K562 treated with DMSO at 1 percent for 48 hours (cell line): ENCODE measurements around the gene PHTF2. TPM values are rescaled to one million over a fixed set of nuclear protein-coding genes. Genes with fewer than 3 reads are reported as not detected.

Source experiments
- total RNA-seq: library from RNA; unstranded; fragments of 300-600 nt; gene quantifications from 2 replicates; pipeline ENCODE4 v1.2.3, GENCODE V29; 2022; ENCODE audit warnings: low replicate concordance; ENCODE audit errors: extremely low read depth

Gene PHTF2
- total RNA-seq, result not detected in 2 replicates

GRCh38 chr7:77798394-77799077, at the start of gene PHTF2, which contains the start of gene TMEM60:
PHTF2 (plus strand) TSS chr7:77798773.
TMEM60 (minus strand) TSS chr7:77798434; CDS start chr7:77794373, 4,061 bp downstream.

Other genes starting within 250 kb of the PHTF2 start
- not detected in 2 replicates for gene RSBN1L, start 102.3 kb upstream of the PHTF2 start, total RNA-seq
- gene TMEM60, start 339 bp upstream of the PHTF2 start, total RNA-seq, result not detected in 2 replicates